Right forelimb (tissue), 1 donor: ENCODE data around the gene PDSS2.
A peak's percentile ranks its signal among the peaks of the same experiment; 100 is the strongest.
"Not testable (repeated sequence)": the region's sequence is repeated elsewhere in the genome, so short reads cannot be mapped to it uniquely, and the experiment has no call there.

Experiments
- DNase-seq: peaks from one replicate; pipeline ENCODE4 v3.0.0-alpha.2; 2018

PDSS2 gene, protein sequence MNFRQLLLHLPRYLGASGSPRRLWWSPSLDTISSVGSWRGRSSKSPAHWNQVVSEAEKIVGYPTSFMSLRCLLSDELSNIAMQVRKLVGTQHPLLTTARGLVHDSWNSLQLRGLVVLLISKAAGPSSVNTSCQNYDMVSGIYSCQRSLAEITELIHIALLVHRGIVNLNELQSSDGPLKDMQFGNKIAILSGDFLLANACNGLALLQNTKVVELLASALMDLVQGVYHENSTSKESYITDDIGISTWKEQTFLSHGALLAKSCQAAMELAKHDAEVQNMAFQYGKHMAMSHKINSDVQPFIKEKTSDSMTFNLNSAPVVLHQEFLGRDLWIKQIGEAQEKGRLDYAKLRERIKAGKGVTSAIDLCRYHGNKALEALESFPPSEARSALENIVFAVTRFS

DNA sequence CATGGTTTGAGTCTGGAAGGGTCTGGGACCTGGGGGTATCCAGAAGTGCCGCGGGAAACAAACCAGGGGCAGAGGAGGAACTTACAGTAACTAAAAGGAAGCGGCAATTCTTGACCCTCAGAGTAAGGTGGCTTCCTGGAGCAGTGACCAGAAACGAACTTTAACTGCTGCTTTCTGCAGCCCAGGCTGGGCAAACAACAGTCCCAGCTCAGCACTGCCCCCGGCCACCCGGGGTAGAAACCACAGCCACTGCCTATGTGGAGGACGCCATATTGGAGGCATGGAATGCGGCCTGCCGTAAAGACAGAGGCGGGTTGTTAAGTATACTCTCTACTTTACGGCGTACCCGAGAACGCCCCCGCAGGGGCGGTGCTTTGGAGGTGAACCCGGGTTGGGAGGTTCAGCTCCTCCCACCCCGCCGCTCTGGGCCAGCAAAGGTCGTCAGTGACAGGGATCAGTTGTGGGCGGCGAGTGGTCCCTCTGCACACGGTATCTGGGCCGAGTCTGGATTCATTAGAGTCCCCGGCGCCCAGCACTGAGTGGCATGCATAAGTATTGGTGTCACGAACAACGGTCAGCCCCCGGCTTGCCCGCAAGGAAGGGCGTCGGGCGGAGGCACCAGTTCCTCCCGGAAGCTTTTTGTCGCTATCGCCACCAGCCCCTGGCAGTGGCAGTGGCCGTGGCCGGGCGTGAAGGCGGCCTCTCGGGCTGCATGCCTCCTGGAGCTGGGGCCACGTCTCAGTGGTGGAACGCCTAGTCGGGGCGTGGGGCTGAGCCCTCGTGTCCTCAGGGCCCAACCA lies at the start of gene PDSS2:
Gene PDSS2, minus strand, starts transcription at position 282 of the 800 bp plus-strand sequence. Its CDS starts 279 bp downstream, at position 3.
- peak; percentile 96 for DNase-seq

DNA sequence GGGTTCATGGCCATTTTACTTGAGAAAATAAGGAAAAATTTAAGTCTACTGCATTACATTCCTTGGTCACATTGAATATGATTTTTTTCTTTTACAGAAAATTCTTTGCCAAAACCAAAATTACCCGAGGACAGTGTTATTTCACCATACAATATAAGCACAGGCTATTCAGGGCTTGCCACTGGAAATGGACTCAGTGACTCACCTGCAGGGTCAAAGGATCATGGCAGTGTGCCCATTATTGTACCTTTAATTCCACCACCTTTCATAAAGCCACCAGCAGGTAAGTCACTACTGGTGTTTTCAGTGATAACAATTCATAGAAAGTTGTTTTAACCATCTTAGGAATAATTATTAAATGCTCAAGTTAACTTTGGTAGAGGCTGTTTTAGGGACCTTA lies 46.8 kb upstream of the PDSS2 start:
- no peak for DNase-seq

DNA sequence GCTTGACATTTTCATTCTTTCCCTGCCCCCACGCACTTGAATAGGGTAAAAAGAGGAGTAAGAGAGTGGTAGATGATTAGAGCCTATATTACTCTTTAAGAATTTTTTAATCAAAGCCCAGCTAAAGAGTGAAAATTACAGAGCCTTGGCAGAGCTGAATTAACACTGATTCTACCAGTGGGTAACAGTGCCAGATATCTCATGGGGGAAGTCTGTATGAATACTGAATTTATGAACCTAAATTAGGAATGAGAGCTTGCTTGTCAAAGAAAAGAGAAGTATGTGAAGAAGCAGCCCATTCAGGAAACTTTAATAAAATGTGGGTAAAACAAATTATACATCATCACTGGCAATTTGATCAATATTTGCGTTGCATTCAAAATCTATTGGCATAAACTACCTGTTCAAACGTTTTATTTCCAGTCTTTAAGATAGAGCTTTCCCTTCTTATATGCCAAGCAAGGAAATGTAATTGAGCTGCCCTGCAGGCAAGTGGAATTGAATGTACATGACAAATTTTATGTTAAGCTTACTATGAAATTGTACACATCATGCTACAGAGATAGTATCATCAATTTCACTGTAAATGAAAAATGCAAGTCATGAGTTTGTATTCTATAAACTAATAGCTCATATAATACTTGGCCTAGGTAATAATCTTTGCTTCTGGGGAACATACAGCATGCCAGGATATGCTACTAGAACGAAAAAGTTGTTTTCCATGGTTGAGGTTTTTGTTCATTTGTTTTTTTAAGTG lies 45.1 kb upstream of the PDSS2 start:
- DNase-seq: no peak

DNA sequence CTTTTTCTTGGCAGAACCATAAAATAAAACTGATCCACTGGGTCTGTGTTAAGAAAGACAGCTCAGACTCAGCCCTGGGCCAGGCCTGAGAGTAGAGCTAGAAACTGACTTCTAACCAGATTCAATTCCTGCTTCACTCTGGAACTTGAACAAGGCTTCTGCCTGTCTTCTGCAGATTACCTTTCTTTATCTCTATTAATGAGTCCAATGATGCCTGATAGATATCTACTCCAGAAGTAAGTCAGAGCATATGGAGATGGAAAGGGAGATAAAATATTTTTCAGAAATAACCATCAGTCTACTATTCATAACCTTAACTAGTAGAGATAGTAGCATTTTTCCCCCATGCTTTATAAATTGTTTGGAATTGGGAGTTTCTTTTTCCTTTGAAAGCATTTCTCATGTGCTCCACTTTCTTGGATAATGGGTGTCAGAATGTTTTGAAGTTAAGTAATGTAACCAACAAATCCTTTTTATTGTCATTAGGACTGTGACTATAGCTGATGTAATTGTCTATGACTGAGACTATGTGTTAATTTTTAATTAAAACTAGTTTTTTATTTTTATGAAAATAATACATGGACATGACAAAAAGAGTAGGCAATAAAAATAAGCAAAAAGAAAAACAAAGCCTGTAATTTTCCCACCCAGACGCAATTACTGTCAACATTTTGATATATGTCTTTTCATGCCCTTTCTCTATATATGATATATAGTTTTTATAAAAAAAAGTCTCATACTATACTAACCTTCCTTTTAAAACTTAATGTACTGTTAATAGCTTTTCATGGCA lies 37.7 kb upstream of the PDSS2 start:
- no peak for DNase-seq

DNA sequence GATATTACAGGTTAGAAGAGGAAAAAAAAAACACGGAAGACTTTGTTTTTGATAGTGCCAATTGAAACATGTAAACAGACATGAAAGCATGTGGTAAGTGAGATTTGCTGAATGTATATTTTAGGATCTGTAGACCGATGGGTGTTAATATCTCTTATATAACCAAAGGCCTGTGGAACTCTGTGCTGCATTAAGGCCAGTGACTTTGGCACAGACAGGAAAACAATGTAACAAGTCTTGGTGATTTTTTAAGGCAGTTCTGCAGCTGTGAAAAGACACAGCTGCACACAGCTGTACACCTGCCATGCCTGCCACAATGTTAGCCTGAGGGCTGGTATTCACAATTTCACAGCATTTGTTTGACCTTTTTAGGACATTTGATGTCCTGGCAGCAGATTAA lies 36.6 kb upstream of the PDSS2 start:
- peak; percentile 56 for DNase-seq

DNA sequence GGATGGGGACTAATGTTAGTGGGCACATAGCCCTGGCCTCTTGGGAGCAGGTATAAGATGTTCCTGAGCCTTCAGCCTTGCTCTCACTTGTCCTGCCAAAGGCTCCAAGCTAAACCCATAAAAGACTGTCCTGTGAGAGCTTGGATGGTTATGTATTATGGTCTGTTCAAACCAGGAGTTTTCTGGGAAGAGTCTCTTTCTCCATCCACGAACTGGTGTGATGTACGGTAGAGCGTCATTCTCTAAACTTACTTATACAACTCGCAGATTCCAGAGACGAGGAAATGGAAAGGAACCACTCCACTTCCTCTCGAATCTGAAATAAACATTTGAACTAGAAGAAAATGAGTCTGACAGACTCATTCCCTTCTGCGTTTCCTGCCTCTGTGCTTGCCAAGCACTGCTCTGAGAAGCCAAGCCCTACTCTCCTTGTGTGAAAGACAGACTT lies 35.9 kb upstream of the PDSS2 start:
- peak; percentile 73 for DNase-seq

DNA sequence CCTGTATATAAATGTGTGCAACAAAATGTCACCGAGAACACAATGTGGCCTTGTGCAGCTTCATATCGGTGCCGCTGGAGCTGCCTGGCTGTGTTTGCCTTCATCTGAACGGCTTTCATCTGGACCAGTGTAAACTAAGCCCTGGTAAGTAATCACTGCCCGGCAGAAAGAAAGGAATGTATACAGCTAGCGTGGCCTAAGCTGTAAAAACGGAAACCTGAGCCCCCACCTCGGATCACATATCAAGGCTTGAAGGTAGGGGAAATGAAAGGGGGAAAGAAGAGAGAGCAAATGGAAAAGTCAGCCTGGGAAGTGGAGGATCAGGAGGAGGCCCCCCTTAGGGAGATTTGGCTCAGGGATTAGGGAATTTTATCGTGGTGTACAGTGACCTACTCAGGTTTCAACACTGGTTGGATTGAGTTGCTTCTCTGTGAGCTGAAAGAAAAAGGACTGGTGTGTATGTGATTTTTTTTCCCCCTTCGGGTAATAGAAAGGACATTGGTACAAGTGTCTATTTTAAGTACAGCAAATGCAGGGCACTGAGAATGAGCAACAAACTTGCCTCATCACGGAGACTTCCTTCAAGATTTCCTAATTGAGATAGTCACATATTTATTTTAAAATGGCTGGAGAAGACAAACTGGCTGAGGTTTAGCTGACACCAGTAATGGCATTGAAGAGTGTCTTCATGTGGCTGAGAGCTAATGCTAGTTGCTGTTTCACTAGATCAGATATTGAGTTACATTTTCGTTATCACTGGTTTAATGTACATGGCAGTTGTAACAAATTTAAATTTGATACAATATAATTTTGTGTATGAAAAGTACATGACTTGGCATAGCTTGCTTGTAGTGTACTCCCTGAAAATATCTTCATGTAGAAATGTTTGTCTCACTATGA lies 34.0 kb upstream of the PDSS2 start:
- peak; percentile 60 for DNase-seq

DNA sequence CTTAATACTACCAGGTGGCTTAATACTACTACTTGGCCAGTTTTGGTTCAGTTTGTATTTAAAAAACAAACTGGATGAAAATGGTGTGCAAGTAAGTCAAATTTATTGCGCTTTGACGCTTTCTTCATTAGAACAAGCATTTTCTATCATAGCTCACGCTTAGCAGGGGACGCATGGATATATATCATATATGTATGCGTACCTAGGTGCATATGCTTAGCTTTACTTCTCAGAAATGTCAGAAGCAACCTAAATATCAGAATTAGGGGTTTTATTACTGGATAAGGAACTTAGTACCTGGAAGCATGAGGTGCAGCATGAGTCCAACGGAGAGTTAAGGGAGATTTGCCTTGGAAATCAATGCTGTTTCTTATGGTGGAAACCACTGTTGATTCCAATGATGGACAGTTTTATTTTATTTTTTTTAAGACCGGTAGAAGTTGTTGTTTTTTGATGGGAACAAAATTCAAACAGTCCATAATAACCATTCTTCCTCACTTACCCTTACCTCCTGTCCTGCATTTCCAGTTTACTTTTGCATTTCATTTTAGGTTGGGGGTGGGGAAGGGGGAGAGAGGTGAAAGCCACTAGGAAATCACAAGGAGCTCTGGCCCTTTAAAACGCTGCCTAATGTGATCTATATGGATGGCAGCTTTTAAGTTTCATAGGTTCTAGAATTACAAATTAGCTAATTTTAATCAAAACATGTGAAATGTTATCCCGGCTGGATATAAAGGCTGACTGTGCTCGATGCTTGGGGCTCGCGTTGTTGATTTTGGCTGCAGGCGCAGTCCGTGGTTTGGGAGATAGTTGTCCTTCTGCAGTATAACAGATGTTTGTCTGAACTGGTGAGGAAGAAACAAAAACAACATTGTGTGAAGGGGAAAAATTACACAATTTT lies 32.6 kb upstream of the PDSS2 start:
- peak; percentile 55 for DNase-seq

DNA sequence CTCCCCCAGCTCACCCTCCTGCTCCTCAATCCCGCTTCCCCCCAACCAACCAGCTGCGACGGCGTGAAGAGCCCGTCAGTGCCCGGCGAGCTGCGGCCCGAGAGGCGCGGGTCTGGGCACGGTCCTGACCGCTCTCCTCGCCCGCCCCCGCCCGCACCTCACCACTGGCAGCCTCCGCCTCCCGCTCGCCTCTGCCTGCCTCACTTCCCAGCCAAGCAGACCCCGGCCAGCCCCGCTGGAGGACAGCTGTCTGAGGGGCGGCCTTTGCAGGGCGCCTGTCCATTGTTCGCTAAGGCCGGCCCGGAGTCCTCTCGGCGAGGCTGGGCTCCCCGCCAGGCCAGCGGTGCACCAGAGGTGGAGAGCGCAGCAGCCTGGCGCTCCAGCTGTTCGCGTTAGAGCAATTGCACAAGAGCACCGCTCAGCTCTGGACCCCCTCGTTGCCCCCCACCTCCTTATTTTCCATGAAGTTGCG lies 31.8 kb upstream of the PDSS2 start:
- peak; percentile 92 for DNase-seq

DNA sequence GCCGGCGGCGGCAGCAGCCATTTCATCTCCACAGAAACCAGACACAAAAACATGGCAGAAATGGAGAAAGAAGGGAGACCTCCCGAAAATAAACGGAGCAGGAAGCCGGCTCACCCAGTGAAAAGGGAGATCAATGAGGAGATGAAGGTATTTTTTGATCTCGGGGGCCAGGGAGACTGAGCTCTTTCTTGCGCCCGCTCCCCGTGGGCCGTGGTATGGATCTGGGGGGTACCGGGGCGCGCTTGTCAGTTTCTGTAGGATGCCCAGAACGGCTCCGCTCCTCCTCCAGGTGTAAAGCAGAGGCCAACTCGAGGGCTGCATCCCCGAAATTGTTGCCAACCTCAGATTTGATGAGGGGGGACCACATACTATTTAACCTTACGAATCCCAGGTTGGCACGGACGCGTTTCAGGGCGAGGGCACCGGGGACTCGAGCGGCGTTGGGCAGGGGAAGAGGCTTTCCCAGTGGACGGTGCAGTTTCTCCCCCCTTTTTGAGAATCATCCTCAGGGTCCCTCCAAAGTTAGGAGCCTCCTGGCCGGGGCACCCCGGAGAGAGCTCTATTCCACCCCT lies 31.3 kb upstream of the PDSS2 start:
- DNase-seq: no peak

DNA sequence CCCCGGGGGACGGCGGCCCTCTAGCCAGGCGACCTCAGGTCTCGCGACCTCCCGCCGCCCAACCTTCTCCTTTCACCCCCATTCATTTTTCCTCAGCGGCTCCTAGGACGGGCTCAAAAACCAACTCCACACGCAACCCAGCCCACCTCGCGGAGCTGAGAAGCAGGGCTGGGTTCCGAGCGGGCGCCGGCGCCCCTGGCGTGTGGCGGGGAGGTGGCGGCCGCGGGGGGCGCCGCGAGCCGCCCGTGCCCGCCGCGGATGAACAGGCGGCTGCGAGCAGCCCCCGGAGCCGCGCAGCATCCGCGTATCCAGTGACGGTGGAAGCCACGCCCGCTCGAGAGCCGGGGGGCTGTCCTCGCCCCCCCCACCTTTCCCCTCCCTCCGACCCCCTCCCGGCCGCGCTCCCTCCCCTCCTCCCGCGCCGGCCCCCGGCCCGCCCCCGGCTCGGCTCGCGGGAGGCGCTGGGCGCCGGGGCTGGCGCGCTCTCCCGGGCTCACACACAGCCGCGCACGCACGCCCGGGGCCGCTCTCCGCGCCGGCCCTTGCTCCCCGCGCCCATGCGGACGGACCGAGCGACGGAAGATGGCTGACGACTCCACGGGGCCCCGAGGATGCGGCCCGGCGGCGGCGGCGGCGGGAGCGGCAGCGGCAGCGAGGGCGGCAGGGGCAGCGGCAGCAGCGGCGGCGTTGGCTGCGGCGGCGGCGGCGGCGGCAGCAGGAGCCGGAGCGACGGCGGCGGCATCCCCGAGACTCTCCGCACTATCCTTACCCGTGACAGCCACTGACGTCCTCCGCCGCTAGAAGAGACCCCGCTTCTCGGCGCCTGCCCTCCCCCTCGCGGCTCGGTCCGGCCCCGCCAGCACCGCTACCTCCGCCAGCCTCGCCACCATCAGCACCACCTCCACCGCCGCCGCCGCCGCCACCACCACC lies 30.5 kb upstream of the PDSS2 start, which contains the start of gene SOBP:
Gene SOBP, plus strand, starts transcription at position 482 of the 930 bp plus-strand sequence. CDS start 500 bp downstream, outside the sequence.
- peak; percentile 92 for DNase-seq

DNA sequence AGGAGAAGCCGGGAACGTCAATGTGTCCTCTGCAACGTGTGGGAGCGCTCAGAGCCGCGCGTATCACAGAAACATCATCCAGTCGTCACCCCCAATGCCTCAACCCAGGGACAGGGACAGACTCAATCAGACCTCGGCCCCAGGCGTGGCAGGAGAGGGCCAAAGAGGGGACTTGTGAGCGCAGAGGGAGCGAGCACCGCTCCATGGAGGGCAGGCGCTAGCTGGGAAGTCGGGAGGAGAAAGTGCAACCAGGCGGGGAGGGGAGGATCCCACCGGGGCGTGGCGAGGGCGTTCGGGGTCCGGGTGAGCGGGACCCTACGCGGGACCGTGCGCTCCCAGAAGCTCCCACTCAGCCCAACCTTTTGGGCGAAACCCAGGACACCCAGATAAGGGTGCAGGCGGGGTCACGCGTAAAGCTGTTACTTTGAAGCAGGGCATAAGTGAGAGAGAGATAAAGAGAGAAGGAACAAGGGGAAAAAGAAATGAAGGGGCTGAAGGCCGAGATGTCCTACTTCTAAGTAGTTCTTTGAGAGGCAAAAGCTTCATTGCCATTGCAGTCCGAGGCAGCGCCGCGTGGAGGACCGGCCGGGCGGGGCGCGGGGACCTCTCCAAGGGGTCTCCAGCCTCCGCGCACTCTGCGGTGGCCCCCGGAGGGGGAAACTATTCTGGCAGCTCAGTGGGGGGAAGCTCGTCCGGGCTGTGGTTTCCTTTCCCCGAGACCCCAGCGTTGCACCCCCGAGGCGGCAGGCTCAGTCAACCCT lies 29.7 kb upstream of the PDSS2 start:
- peak; percentile 79 for DNase-seq

DNA sequence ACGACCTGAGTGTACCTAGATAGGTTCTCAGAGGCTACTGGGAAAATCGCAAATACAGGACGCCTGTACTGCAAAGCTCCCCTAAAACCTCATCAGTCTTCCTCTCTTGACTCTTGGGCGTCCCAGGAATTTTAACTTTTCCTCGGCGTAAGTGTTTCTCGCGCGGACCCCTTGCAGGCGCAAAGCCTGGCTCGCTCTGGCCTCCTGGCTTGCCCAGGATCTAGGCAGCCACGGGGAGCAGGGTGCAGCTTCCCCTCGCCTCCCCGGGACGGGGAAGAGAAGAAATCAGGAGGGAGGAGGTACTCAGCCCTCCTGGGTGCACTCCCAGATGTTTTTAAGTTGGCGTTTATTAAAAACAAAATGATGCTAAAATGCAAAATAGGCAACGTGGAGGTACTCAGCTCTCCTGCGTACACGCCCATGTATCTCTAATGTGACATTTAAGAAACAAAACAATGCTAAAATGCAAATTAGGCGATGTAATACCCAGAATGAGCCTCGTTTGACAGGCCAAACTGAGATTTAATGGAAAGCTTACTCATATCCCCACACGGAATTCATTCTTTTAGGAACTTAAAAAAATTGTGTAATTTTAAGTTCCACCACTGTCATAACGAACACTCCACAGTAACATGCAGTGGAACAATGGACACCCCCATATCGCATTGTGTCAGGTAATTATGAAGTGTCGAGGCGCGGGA lies 29.0 kb upstream of the PDSS2 start:
- no peak for DNase-seq

DNA sequence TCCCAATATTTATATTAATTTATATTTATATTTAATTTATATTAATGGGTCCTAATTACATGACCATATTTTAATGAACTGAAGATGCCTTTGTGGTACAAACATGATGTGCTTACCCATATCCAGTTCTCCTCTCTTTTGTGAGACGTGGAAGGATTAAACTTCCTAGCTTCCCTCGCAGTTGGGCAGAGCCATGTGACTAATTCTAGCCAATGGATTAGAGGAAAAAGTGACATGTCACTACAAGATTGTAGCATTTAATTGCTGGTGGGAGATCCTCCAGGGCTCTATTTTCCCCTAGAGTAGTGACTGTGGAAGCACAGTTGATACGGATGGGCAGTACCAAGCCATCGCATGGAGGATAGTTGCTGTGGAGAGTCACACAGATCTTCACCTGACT lies 25.8 kb upstream of the PDSS2 start:
- no peak for DNase-seq

DNA sequence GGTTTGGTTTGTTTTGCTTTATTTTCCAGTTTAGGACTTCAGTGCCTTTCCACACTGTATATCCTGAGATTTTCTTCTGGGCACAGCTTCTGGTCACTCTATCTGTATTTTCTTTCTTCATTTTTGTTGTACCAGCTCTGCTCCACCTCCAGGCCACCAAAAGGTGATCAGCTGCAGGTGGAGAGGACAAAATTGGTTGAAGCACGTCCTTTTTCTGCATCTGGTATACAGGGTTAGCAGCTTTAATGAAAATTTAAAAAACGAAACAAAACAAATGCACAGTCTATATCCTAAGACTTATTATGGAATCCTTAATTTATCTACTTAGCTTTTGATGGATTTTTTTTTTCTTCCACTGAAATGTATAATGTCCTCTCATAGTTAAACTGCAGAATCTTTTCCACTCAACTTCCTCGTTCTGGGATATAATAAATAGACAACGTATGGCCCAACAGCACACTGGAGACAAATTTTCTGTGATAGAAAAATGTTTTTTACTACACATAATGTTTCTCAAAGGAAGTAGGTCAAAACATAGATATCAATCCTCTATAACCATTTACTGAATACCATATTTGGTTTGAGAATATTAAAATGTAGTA lies 19.8 kb upstream of the PDSS2 start:
- DNase-seq: no peak

DNA sequence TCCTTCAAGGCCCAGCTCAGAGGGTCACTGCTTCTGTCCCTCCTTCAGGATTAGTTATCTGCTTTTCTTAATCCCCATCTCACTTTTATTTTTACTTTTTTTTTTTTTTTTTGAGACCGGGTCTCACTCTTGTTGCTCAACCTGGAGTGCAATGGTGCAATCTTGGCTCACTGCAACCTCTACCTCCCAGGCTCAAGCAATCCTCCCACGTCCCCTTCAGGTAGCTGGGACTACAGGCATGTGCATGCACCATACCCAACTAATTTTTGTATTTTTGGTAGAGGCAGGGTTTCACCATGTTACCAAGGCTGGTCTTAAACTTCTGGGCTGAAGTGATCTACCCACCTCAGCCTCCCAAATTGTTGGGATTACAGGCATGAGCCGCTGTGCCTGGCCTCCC lies 16.5 kb upstream of the PDSS2 start:
- not testable (repeated sequence) for DNase-seq
